OCI-LY7 (cell line): ENCODE data around the gene NSD1.

Experiments
- EZH2phosphoT487 ChIP-seq: fragments of 200-600 bp; sonication (generic); IDR thresholded peaks from 2 replicates; pipeline ENCODE4 v1.6.1; 2018; ENCODE audit warnings: low read depth, borderline replicate concordance, mild to moderate bottlenecking, mixed run types, antibody characterized with exemption, low read length, moderate library complexity, mixed read lengths
- TF ChIP-seq, protein P1 (sequence below): fragments of 200-600 bp; sonication (generic); conservative IDR thresholded peaks from 2 replicates; pipeline ENCODE4 v1.5.1; 2014; ENCODE audit warnings: mild to moderate bottlenecking, antibody characterized with exemption, low read length, moderate library complexity, mixed read lengths

DNA sequence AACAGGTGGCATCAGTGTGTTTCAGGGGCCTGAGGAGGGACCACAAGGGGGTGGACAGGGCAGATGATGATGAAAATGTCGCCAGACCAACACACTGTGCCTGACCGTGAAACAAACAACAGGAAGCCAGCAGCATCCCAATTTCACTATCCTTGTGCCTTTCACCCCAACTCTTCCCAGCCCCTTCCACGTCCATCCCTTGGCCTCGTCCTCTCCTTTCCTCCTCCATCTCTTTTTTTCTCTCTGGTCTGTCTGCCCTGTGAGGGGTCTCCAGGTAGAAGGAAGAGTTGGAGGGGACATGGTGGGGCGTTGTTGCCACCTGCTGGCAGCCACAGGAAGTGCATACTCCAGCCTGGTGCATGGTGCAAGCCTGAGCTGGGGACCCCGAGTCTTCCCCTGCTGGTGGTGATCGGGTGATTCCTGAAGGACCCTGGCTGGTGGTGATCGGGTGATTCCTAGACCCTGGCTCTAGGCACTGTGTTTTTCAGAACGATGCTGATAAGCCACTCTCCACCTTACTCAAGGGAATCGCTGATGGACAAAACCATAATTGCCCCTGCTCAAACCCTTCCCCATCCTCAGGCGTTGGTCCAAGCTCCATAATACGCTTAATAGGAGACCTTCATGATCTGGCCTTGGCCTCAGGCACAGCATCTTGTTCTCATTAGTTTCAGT lies 21.7 kb upstream of the NSD1 start:
- TF ChIP-seq, protein P1, sequence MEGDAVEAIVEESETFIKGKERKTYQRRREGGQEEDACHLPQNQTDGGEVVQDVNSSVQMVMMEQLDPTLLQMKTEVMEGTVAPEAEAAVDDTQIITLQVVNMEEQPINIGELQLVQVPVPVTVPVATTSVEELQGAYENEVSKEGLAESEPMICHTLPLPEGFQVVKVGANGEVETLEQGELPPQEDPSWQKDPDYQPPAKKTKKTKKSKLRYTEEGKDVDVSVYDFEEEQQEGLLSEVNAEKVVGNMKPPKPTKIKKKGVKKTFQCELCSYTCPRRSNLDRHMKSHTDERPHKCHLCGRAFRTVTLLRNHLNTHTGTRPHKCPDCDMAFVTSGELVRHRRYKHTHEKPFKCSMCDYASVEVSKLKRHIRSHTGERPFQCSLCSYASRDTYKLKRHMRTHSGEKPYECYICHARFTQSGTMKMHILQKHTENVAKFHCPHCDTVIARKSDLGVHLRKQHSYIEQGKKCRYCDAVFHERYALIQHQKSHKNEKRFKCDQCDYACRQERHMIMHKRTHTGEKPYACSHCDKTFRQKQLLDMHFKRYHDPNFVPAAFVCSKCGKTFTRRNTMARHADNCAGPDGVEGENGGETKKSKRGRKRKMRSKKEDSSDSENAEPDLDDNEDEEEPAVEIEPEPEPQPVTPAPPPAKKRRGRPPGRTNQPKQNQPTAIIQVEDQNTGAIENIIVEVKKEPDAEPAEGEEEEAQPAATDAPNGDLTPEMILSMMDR = peak; percentile 99
- TF ChIP-seq EZH2phosphoT487 = no peak
